ENCODE measurements around the gene COL13A1.

DNA sequence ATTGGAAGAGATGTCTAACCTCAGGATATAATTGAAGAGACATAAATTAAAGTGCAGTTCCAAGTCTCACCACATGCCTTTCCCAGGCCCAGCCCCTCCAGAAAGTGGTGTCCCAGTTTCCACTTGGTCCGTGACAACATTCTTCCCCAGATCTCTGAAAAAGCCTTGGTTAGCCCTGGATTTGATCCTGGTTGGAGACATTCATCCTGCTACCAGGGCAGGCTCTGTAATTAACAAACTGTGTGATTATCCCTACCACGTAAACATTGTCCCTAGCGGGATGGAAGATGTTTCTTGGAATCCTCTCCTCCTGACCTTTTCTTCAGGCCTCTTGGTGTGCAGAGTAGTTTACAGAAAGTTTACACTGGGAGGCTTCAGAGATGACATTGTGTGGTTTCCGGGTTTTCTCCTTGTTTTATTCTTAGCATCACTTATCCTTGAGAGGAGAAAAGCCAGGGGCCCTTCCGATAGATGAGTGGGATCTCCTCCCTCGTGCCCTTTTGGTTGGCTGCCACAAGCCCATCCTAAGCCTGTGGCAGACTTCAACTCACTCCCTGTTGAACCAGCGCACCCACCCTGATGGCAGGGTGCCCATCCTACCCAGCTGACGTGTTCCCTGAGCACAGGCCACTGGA is 83.8 kb downstream of the COL13A1 start:
- TF ChIP-seq POLR2A (IDR thresholded peaks at IDR 0.05): no peak
- TF ChIP-seq, protein P1, sequence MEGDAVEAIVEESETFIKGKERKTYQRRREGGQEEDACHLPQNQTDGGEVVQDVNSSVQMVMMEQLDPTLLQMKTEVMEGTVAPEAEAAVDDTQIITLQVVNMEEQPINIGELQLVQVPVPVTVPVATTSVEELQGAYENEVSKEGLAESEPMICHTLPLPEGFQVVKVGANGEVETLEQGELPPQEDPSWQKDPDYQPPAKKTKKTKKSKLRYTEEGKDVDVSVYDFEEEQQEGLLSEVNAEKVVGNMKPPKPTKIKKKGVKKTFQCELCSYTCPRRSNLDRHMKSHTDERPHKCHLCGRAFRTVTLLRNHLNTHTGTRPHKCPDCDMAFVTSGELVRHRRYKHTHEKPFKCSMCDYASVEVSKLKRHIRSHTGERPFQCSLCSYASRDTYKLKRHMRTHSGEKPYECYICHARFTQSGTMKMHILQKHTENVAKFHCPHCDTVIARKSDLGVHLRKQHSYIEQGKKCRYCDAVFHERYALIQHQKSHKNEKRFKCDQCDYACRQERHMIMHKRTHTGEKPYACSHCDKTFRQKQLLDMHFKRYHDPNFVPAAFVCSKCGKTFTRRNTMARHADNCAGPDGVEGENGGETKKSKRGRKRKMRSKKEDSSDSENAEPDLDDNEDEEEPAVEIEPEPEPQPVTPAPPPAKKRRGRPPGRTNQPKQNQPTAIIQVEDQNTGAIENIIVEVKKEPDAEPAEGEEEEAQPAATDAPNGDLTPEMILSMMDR (IDR thresholded peaks at IDR 0.05): no peak

Measured in vagina (tissue), 2 donors.